LHCN-M2 (cell line): Measurements from ENCODE around the gene XPO1. TPM values are rescaled to one million over a fixed set of nuclear protein-coding genes. Genes with fewer than 3 reads are reported as not detected.
A peak's percentile ranks its signal among the peaks of the same experiment; 100 is the strongest.
"Not testable (repeated sequence)": the region's sequence is repeated elsewhere in the genome, so short reads cannot be mapped to it uniquely, and the experiment has no call there.

Experiments used
- DNase-seq: peaks from one replicate; pipeline ENCODE4 v3.0.0-alpha.2; 2012; ENCODE audit warnings: low read depth
- total RNA-seq: library from RNA; depleted of rRNA; stranded (reverse); fragments of >200 nt; gene quantifications from 2 replicates; pipeline ENCODE4 v1.2.3, GENCODE V29; 2014

Gene XPO1
- total RNA-seq, 1 experiment from 2014 or later = 187 TPM

GRCh38 chr2:61470122-61470951, 67.8 kb downstream of the XPO1 start:
- peak; percentile 62 for DNase-seq

GRCh38 chr2:61469424-61470121, 68.6 kb downstream of the XPO1 start:
- peak; percentile 9 for DNase-seq

GRCh38 chr2:61468231-61468630, 69.9 kb downstream of the XPO1 start:
- DNase-seq = not testable (repeated sequence)

GRCh38 chr2:61465045-61465444, 73.1 kb downstream of the XPO1 start:
- no peak for DNase-seq

- DNase-seq = no peak
Observed at GRCh38 chr2:61463769-61464475, 74.2 kb downstream of the XPO1 start.

GRCh38 chr2:61461404-61461803, 76.8 kb downstream of the XPO1 start:
- no peak for DNase-seq

- peak; percentile 64 for DNase-seq
Observed at GRCh38 chr2:61460163-61460562, 78.0 kb downstream of the XPO1 start.

- no peak for DNase-seq
Observed at GRCh38 chr2:61456746-61457420, 81.3 kb downstream of the XPO1 start.

- DNase-seq = no peak
Observed at GRCh38 chr2:61456070-61456745, 81.9 kb downstream of the XPO1 start.

GRCh38 chr2:61454972-61455371, 83.2 kb downstream of the XPO1 start:
- DNase-seq = not testable (repeated sequence)

GRCh38 chr2:61454383-61454782, 83.8 kb downstream of the XPO1 start:
- no peak for DNase-seq

- no peak for DNase-seq
Observed at GRCh38 chr2:61452392-61452791, 85.8 kb downstream of the XPO1 start.

- DNase-seq = no peak
Observed at GRCh38 chr2:61451178-61451577, 87.0 kb downstream of the XPO1 start.

- DNase-seq = no peak
Observed at GRCh38 chr2:61450144-61450543, 88.0 kb downstream of the XPO1 start.

- DNase-seq = no peak
Observed at GRCh38 chr2:61448229-61448628, 89.9 kb downstream of the XPO1 start.

GRCh38 chr2:61446971-61447370, 91.2 kb downstream of the XPO1 start:
- DNase-seq = not testable (repeated sequence)

- no peak for DNase-seq
Observed at GRCh38 chr2:61443342-61444041, 94.7 kb downstream of the XPO1 start.

GRCh38 chr2:61439241-61440002, 98.7 kb downstream of the XPO1 start:
- no peak for DNase-seq

- no peak for DNase-seq
Observed at GRCh38 chr2:61438670-61439069, 99.5 kb downstream of the XPO1 start.

GRCh38 chr2:61437170-61437569, 101.0 kb downstream of the XPO1 start:
- no peak for DNase-seq
